NCI-H774 (cell line): ENCODE results near the gene TRMT1.

ENCODE experiments used
- DNase-seq: peaks from one replicate; lab custom pipeline; 2025; lab: John Stamatoyannopoulos, UW

The TRMT1 gene

GRCh38 chr19:13070425-13071140 lies 46.0 kb downstream of the TRMT1 start:
- no peak for DNase-seq

- no peak for DNase-seq
These were observed 46.9 kb downstream of the TRMT1 start for GRCh38 chr19:13069415-13070359.

GRCh38 chr19:13068085-13068846 lies 48.3 kb downstream of the TRMT1 start:
- DNase-seq = no peak

DNA sequence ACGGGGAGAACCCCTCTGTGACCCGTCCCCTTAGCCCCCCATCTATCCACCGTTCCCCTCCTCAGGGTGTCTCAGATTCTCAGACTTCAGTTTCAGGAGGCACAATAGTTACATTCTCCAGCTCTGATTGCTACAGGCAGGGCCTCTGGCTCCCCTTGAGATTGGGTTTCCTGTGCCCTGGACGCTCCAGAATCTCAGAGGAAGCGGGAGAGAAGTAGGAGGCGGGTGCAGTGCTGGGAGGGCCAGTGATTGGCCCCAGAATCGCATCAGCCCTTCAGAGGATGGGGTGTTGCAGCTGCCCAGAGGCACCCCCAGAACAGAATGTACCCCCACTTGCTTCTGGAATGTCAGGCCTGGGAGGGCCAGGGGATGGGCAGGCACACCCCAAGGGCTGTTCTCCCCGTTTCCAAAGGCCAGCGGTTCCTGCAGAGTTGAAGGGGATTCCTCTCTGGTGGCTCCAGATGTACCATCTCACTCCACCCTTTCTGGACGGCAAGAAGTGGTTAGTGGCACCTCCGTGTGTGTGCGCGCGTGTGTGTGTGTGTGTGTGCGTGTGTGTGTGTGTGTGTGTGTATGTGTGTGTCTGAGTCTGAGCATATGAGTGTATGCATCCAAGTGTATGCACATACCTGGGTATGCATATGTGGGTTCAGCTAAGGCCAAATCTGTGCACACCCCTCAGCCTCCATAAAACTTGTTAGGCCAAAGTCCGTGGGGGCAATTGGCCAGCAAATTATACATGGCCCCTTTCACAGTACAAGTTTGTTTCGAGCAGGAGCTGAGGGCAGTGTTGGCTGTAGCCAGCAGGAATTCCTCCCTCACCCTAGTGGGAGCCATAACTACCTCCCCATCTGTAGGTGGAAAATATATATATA lies 49.4 kb downstream of the TRMT1 start:
- no peak for DNase-seq

- no peak for DNase-seq
These were observed 50.3 kb downstream of the TRMT1 start for GRCh38 chr19:13066226-13066625.

- no peak for DNase-seq
These were observed 52.4 kb downstream of the TRMT1 start for GRCh38 chr19:13064092-13064489.

GRCh38 chr19:13063461-13064091 lies 53.0 kb downstream of the TRMT1 start:
- DNase-seq = no peak

DNA sequence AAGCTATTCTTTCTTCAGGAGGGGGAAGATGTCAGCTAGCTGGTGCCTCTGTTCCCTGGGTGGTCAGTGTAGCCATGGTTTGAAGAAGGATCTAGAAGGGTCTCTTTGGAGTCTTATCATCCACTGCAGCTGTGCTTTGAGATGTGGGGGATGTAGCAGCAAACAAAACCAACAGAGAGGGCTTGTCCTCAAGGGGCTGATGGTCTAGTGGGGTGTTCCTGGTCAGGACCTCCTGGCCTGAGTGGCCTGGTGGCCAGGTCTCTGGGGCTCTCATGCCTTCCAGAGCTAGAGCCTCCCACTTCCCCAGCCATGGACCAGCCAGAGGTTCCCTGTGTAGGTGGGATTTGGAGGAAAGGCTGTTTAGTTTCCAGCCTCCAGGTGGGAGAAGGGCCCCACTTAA lies 54.2 kb downstream of the TRMT1 start:
- no peak for DNase-seq

- peak; percentile 69 for DNase-seq
These were observed 55.3 kb downstream of the TRMT1 start for GRCh38 chr19:13060964-13061927.

- DNase-seq = no peak
These were observed 56.1 kb downstream of the TRMT1 start for GRCh38 chr19:13060233-13060963.

- DNase-seq = no peak
These were observed 57.4 kb downstream of the TRMT1 start for GRCh38 chr19:13058951-13059660.

GRCh38 chr19:13057744-13058143 lies 58.8 kb downstream of the TRMT1 start:
- DNase-seq = no peak

DNA sequence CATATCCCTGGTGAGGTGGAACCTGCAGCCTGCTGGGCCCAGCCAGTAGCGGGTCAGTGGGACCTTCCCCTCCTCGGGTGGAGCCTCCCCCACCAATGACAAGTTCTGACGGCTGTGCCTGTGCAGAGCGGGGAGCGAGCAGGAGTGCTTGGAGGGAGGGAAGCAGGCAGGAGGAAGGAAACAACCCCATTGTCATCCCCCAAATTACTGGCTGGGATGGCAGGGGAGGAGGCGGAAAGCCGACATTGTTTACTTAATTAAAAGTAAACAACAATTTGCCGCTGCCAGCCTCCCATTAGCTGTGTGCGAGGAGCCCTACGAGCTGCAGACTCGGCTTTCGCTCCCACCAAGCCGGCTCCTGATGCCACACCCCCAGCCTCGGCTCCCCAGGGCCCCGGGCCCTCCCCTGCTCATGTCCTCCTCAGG lies 59.4 kb downstream of the TRMT1 start:
- DNase-seq = peak; percentile 47

DNA sequence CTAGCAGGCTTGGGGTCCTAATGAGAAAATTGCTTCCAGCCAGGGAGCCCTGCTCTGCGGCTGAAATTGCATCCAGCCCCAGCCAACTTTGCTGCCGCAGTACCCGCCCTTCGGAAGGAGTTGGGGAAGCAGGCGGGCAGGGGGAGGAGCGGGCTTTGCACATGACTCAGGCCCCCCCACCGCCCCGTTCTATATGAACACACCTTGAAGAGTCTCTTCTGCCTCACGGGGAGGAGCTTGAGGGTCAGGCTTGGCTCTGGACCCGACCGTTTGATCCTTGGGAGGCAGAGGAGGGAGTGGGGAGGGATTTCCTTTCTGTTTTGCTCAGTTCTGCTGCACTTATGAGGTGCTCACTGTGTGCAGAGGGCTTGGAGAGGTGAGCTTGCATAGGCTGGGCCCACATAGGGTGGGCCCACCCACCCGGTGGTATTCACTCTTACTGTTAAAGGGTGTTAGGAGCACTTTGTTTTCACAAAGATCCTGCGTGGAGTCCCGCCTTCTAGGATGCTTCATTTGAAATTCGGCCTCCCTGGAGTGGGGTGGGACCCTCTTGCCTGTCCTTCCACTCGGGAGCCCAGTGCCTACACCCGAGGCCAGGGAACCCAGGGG lies 60.4 kb downstream of the TRMT1 start:
- DNase-seq = no peak

GRCh38 chr19:13055213-13056051 lies 61.1 kb downstream of the TRMT1 start:
- no peak for DNase-seq
